SK-N-SH treated with all-trans-retinoic acid at 6 μM for 48 hours (cell line): ENCODE results near the gene TMEM30A.

Experiments
- BACH2 ChIP-seq: fragments of 250-450 bp; sonication (Bioruptor Pico); IDR thresholded peaks from 2 replicates; pipeline ENCODE4 v1.9.0; 2021; ENCODE audit warnings: mild to moderate bottlenecking, borderline replicate concordance
- CSDC2 ChIP-seq: fragments of 250-450 bp; sonication (Bioruptor Pico); IDR thresholded peaks from 2 replicates; pipeline ENCODE4 v1.5.0; 2020; ENCODE audit warnings: mild to moderate bottlenecking, moderate library complexity
- ESRRG ChIP-seq: fragments of 250-450 bp; sonication (Bioruptor Pico); IDR thresholded peaks from 2 replicates; pipeline ENCODE4 v1.6.1; 2021; ENCODE audit warnings: mild to moderate bottlenecking
- ISL1 ChIP-seq: fragments of 250-450 bp; sonication (Bioruptor Pico); IDR thresholded peaks from 2 replicates; pipeline ENCODE4 v2.1.2; 2022; ENCODE audit warnings: mild to moderate bottlenecking, moderate library complexity
- TCF4 ChIP-seq: fragments of 250-450 bp; sonication (Bioruptor Pico); IDR thresholded peaks from 2 replicates; pipeline ENCODE4 v1.8.0; 2021; ENCODE audit warnings: mild to moderate bottlenecking, moderate library complexity, borderline replicate concordance
- TSHZ2 ChIP-seq: fragments of 250-450 bp; sonication (Bioruptor Pico); IDR thresholded peaks from 2 replicates; pipeline ENCODE4 v1.5.0; 2020; ENCODE audit warnings: mild to moderate bottlenecking, moderate library complexity
- ZC3H10 ChIP-seq: fragments of 250-450 bp; sonication (Bioruptor Pico); IDR thresholded peaks from 2 replicates; pipeline ENCODE4 v1.5.1; 2021; ENCODE audit warnings: mild to moderate bottlenecking, moderate library complexity
- ZFP3 ChIP-seq: fragments of 250-450 bp; sonication (Bioruptor Pico); IDR thresholded peaks from 2 replicates; pipeline ENCODE4 v1.5.0; 2020; ENCODE audit warnings: mild to moderate bottlenecking, moderate library complexity
- ZFP30 ChIP-seq: fragments of 450-650 bp; formaldehyde crosslinking; IDR thresholded peaks from 2 replicates; pipeline ENCODE4 v1.5.0; 2022; ENCODE audit warnings: mild to moderate bottlenecking, moderate library complexity
- ZNF565 ChIP-seq: fragments of 450-650 bp; formaldehyde crosslinking; conservative IDR thresholded peaks from 2 replicates; pipeline ENCODE4 v1.5.0; 2020; ENCODE audit warnings: low read depth, mild to moderate bottlenecking, moderate library complexity
- ZNF70 ChIP-seq: fragments of 450-650 bp; formaldehyde crosslinking; IDR thresholded peaks from 2 replicates; pipeline ENCODE4 v1.5.0; 2020; ENCODE audit warnings: mild to moderate bottlenecking, moderate library complexity
- ZNF8 ChIP-seq: fragments of 450-650 bp; formaldehyde crosslinking; IDR thresholded peaks from 2 replicates; pipeline ENCODE4 v1.5.0; 2020; ENCODE audit warnings: mild to moderate bottlenecking, moderate library complexity
- TF ChIP-seq, protein P1 (sequence below): fragments of 250-450 bp; sonication (Bioruptor Pico); IDR thresholded peaks from 2 replicates; pipeline ENCODE4 v1.8.0; 2020; ENCODE audit warnings: mild to moderate bottlenecking, moderate library complexity, borderline replicate concordance
- TF ChIP-seq, protein P2 (sequence below): fragments of 250-450 bp; sonication (Bioruptor Pico); IDR thresholded peaks from 2 replicates; pipeline ENCODE4 v1.5.1; 2020; ENCODE audit warnings: low read depth, mild to moderate bottlenecking, moderate library complexity

DNA sequence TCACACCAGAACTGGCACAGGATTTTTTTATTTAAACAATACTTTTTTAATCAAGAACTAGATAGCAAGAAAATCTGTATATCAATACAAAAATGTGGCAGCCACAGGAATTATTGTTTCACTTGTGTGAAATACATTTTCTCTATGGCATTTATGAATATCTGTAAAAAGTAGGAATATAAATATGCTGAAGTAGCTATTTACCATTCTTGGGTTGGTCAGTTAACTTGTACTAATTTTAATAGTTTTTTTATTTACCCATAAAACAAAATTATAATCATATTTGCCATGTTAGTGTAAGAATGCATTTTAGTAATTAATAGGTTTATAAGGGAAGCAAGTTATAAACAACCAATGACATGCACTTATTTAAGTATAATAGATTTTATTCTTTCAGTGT lies 31.4 kb upstream of the TMEM30A start:
- TF ChIP-seq, protein P1, sequence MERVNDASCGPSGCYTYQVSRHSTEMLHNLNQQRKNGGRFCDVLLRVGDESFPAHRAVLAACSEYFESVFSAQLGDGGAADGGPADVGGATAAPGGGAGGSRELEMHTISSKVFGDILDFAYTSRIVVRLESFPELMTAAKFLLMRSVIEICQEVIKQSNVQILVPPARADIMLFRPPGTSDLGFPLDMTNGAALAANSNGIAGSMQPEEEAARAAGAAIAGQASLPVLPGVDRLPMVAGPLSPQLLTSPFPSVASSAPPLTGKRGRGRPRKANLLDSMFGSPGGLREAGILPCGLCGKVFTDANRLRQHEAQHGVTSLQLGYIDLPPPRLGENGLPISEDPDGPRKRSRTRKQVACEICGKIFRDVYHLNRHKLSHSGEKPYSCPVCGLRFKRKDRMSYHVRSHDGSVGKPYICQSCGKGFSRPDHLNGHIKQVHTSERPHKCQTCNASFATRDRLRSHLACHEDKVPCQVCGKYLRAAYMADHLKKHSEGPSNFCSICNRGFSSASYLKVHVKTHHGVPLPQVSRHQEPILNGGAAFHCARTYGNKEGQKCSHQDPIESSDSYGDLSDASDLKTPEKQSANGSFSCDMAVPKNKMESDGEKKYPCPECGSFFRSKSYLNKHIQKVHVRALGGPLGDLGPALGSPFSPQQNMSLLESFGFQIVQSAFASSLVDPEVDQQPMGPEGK (CRISPR knock-in tag), result no peak
- TF ChIP-seq, protein P2, sequence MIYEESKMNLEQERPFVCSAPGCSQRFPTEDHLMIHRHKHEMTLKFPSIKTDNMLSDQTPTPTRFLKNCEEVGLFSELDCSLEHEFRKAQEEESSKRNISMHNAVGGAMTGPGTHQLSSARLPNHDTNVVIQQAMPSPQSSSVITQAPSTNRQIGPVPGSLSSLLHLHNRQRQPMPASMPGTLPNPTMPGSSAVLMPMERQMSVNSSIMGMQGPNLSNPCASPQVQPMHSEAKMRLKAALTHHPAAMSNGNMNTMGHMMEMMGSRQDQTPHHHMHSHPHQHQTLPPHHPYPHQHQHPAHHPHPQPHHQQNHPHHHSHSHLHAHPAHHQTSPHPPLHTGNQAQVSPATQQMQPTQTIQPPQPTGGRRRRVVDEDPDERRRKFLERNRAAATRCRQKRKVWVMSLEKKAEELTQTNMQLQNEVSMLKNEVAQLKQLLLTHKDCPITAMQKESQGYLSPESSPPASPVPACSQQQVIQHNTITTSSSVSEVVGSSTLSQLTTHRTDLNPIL, result no peak
- TF ChIP-seq CSDC2 (CRISPR knock-in tag) (no peak), ESRRG (CRISPR knock-in tag) (no peak), ISL1 (CRISPR knock-in tag) (no peak), ZFP3 (CRISPR knock-in tag) (no peak), BACH2 (CRISPR knock-in tag) (no peak), ZFP30 (CRISPR knock-in tag) (no peak), ZNF565 (CRISPR knock-in tag) (no peak), TCF4 (CRISPR knock-in tag) (no peak), ZNF8 (CRISPR knock-in tag) (no peak), ZC3H10 (CRISPR knock-in tag) (no peak), TSHZ2 (no peak), ZNF70 (CRISPR knock-in tag) (no peak)
